Right lobe of liver (tissue), 6 donors: ENCODE measurements around the gene TSSK6. TPM values are rescaled to one million over a fixed set of nuclear protein-coding genes. Genes with fewer than 3 reads are reported as not detected.

Experiments used
- ATAC-seq, 4 donors: fragments of 200-7000 bp; cut with Tn5 transposase; one replicate each; pipeline ENCODE4 v1.9.1; 2020; ENCODE audit warnings: mild to moderate bottlenecking in 4 of 4, moderate library complexity in 4 of 4
- DNase-seq, 3 donors: peaks; one replicate each; pipeline ENCODE4 v3.0.0-alpha.2; 2020
- H3K27ac ChIP-seq, 3 donors: fragments of 200-600 bp; one replicate each; pipeline ENCODE4 v1.8.0; 2022
- H3K27me3 ChIP-seq, 2 donors: fragments of 200-600 bp; one replicate each; pipeline ENCODE4 v1.8.0; 2022
- H3K36me3 ChIP-seq, 4 donors: fragments of 200-600 bp; sonication (generic) in 1 of 4; one replicate each; pipeline versions ENCODE4 v1.5.1 to v1.8.0; 2017 to 2022; ENCODE audit warnings: control low read depth in 1 of 4
- H3K4me1 ChIP-seq, 4 donors: fragments of 200-600 bp; sonication (generic) in 1 of 4; one replicate each; pipeline versions ENCODE4 v1.5.1 to v1.8.0; 2017 to 2022; ENCODE audit warnings: control low read depth in 1 of 4
- H3K4me3 ChIP-seq, 3 donors: fragments of 200-600 bp; one replicate each; pipeline ENCODE4 v1.8.0; 2022
- H3K9me3 ChIP-seq, 4 donors: fragments of 200-600 bp; sonication (generic) in 1 of 4; one replicate each; pipeline versions ENCODE4 v1.5.1 to v1.8.0; 2017 to 2022; ENCODE audit warnings: control low read depth in 1 of 4
- POLR2A ChIP-seq: fragments of 450-650 bp; IDR thresholded peaks from one replicate; pipeline ENCODE4 v1.6.1; 2017; ENCODE audit warnings: antibody characterized with exemption, mild to moderate bottlenecking
- WGBS: methylation state at CpG from one replicate; pipeline ENCODE4 v1.1.6; 2018; ENCODE audit warnings: low coverage, low lambda C conversion rate; ENCODE audit not compliant: insufficient coverage; ENCODE audit errors: missing lambda C conversion rate; 5-methylcytosine and 5-hydroxymethylcytosine counted together
- intact Hi-C, 2 donors: fragments of 100-400 bp; cut with DNase I; formaldehyde crosslinking; loops; one replicate each; pipeline versions ENCODE4 v1.11.2 to v1.14.1; 2022
- total RNA-seq, 6 experiments: library from RNA; depleted of rRNA in 2 of 6; stranded (reverse); fragments of >200 nt in 2 of 6; fragmentation: NEBNext Ultra II Directional in 3 of 6; extraction: Animal tissue kit (Norgen Biotek cat#: 25700) in 3 of 6; gene quantifications; one replicate each; pipeline versions ENCODE4 v1.1.0 to v1.2.4, GENCODE V29; 2016 to 2023
- TF ChIP-seq, protein P1 (sequence below), 4 donors: fragments of 200-600 bp in 3 of 4; fragments of 450-650 bp in 1 of 4; IDR thresholded peaks; one replicate each; pipeline versions ENCODE4 v1.5.1 to v1.8.0; 2016 to 2022; ENCODE audit warnings: antibody characterized with exemption in 4 of 4, mild to moderate bottlenecking in 2 of 4
- donor health status: DM: no; HTN: yes; CAD: no.
- donor health status: DM: no; HTN: no; CAD: no.
- donor health status: DM: no; HTN: no; CAD: no.
- donor health status: DM: no; HTN: yes; CAD: no.
- donor health status: DM: no; HTN: yes; CAD: no.

The TSSK6 gene
- total RNA-seq, 6 experiments from 2014 or later, result 0.53 to 2.9 (median 1.1) TPM

DNA sequence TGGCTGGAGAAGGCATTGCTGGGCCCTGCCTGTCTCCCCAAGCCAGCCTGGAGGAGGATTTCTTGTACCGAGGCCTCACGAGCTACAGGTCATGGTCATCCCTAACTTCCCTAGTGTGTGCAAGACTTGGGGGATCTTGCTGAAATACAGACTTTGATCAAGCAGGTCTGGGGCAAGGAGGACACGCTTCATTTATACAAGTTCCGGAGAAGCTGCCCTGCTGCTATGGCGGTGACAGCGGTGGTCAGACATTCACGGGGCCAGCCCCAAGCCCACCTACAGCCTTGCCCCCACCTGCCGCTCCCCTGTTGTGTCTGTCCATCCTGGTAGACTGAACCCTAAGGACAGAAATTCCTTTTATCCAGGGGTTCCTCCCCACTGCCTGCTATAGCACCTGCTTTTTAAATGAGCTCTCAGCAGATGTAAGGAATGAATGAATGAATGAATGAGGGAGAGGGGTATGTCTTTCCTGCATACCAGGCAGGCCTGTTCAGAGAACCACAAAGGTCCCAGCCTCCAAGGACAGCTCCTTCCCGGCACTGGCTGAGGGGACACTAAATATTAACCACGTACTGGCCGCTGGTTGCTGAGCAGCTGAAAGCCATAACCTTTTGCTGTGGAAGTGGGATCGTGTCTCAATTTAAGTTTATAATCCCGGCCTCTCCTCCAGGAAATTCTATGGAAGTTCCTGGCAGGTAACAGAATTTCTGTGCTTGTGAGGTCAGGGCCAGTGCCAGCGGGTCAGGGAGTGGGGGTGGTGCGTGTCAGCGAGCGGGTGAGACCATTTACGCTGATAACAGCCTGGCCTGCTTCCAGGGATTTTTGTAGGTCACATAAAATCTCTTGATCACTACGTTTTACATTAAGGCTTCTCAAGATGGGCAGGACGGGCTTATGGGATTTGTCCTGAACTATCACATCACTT is 27.1 kb downstream of the TSSK6 start:
- peak; percentile 30 to 58 (median 54) for ATAC-seq
- H3K27me3 ChIP-seq, result no peaks in the 10 kb centered on the region
- peaks cover 0 to 8% (median 1%) of the 10 kb centered on the region in 4 donors for H3K36me3 ChIP-seq
- H3K4me3 ChIP-seq, result peak overlapping the region in 2 of 3 donors; percentile 12 to 27
- peaks cover 0 to 45% (median 22%) of the 10 kb centered on the region in 4 donors for H3K4me1 ChIP-seq
- intact Hi-C loops, result loop anchor here in 1 of 2 donors (5.0 kb wide), 1 partner anchor 86 kb away; no protein-coding TSS in a partner anchor
- no peaks in the 10 kb centered on the region for H3K9me3 ChIP-seq
- WGBS, result 35% methylated on average over 10 of the region's 20 CpGs
- TF ChIP-seq, protein P1, sequence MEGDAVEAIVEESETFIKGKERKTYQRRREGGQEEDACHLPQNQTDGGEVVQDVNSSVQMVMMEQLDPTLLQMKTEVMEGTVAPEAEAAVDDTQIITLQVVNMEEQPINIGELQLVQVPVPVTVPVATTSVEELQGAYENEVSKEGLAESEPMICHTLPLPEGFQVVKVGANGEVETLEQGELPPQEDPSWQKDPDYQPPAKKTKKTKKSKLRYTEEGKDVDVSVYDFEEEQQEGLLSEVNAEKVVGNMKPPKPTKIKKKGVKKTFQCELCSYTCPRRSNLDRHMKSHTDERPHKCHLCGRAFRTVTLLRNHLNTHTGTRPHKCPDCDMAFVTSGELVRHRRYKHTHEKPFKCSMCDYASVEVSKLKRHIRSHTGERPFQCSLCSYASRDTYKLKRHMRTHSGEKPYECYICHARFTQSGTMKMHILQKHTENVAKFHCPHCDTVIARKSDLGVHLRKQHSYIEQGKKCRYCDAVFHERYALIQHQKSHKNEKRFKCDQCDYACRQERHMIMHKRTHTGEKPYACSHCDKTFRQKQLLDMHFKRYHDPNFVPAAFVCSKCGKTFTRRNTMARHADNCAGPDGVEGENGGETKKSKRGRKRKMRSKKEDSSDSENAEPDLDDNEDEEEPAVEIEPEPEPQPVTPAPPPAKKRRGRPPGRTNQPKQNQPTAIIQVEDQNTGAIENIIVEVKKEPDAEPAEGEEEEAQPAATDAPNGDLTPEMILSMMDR (IDR thresholded peaks at IDR 0.05), result no peak
- no peak for TF ChIP-seq POLR2A
- peak overlapping the region; percentile 68 to 86 (median 86) for H3K27ac ChIP-seq
- DNase-seq, result peak; percentile 74 to 81 (median 75)

DNA sequence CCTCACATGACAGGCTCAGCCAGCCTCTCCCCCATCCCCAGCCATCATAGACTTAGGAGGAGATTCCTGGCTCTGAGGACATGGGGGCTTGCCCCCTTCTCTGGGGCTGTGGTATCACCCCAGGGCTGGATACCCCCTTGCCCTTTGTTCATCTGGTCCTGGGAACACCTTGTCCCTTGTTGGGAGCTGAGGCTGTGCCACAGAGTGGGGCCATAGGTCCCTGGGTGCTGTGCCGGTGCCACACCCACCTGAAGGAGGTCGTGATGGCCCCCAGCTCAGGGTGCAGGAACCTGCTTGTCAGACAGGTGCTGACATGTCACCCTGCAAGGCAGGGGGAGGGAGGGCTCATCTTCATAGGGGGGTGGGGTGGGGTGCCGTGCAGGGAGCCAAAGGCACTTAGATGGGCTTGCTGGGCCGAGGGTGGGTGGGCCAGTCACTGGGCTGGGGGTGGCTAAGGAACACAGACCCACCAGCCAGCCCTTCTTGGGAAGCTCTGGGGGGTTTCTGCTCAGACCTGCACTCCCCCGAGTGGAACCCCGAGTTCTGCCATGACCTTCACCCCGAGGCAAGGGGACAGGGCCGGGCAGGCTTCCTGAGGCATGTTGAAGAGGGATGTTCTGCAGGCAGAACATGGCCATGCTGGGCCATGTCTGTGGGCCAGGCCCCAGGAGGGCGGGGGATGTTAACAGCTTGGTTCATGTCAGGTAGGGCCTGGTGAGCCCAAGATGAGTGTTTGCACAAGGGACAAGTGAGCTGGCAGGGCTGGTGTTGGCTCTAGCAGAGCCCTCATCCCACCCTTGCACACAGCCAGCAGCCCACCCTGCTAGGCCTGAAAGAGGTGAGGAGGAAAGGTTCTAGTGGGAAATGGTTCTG is 28.0 kb downstream of the TSSK6 start:
- DNase-seq (peak in 1 of 3 donors; percentile 20), ATAC-seq (no peak)
- H3K4me3 ChIP-seq, result no peak overlapping the region
- H3K9me3 ChIP-seq, result no peaks in the 10 kb centered on the region
- WGBS, result 61% methylated on average over 3 of the region's 9 CpGs
- TF ChIP-seq, protein P1 (IDR thresholded peaks at IDR 0.05), result no peak
- no peak for TF ChIP-seq POLR2A
- intact Hi-C loops, result loop anchor here in 1 of 2 donors (5.0 kb wide), 1 partner anchor 85 kb away; no protein-coding TSS in a partner anchor
- peaks cover 0 to 45% (median 22%) of the 10 kb centered on the region in 4 donors for H3K4me1 ChIP-seq
- peak overlapping the region; percentile 68 to 86 (median 86) for H3K27ac ChIP-seq
- peaks cover 0 to 1% (median 0%) of the 10 kb centered on the region in 4 donors for H3K36me3 ChIP-seq
- no peaks in the 10 kb centered on the region for H3K27me3 ChIP-seq

DNA sequence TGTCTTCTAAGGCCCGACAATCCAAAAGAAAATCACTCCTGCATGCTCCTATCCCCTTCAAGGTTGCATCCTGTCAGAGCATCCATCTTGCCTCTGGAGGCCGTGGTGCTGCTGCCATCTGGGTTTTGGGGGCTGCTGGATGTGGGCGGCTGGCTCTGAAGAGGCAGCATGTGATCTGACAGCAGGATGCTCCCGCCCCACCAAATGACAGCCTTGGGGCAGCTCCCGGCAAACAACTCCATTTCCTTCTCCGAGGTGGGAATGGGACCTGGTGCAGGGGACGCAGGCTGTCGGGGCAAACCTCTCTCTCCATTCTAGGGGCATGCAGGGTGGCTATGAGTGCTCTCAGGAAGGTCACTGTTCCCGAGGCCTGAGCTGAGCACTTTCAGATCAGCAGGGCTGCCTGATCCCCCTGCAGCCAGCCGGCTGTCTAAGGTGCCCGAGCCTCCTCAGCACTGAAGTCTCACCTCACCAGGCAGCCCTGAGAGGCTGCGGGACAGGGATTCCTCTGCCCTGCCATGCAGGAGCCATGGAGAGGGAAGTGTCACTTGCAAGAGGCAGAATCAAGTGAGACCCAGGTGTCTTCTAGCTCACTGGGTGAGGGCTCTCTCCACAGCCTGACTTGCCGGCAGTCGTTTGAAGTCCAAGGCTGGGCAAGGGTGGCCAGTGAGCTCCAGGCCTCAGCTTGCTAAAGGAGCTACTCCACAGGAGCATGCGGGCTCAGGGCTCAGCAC is 28.8 kb downstream of the TSSK6 start:
- H3K36me3 ChIP-seq, result no peaks in the 10 kb centered on the region
- ATAC-seq (no peak), DNase-seq (peak in 1 of 3 donors; percentile 17)
- WGBS, result 100% methylated on average over 4 of the region's 15 CpGs
- no peak overlapping the region for H3K4me3 ChIP-seq
- H3K9me3 ChIP-seq, result no peaks in the 10 kb centered on the region
- no peaks in the 10 kb centered on the region for H3K27me3 ChIP-seq
- H3K27ac ChIP-seq, result no peak overlapping the region
- peaks cover 0 to 45% (median 22%) of the 10 kb centered on the region in 4 donors for H3K4me1 ChIP-seq
- intact Hi-C loops, result loop anchor here in 1 of 2 donors (5.0 kb wide), 1 partner anchor 84 kb away; no protein-coding TSS in a partner anchor
- no peak for TF ChIP-seq POLR2A
- TF ChIP-seq, protein P1 (IDR thresholded peaks at IDR 0.05), result no peak

DNA sequence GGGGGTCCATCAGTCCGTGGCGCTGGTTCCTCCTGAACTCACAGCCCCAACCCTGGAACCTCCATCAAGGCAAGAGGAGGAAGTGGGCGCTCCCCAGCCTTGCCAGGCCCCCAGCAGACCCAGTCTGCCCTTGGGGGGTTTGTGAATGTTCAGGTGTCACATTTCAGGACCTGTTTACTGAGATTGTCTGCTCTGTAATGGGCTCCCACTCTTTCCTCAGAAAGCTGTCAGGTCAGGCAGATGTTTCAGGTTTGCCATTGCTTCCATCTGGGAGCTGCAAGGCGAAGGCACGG is 29.4 kb downstream of the TSSK6 start:
- no peaks in the 10 kb centered on the region for H3K9me3 ChIP-seq
- H3K4me1 ChIP-seq, result peaks cover 0 to 45% (median 22%) of the 10 kb centered on the region in 4 donors
- DNase-seq, result no peak
- H3K4me3 ChIP-seq, result no peak overlapping the region
- ATAC-seq, result no peak
- H3K27ac ChIP-seq, result no peak overlapping the region
- no peaks in the 10 kb centered on the region for H3K36me3 ChIP-seq
- intact Hi-C loops, result loop anchor here in 1 of 2 donors (5.0 kb wide), 1 partner anchor 84 kb away; no protein-coding TSS in a partner anchor
- WGBS, result no CpG with 5 or more reads among the region's 5 CpGs
- no peak for TF ChIP-seq POLR2A
- TF ChIP-seq, protein P1 (IDR thresholded peaks at IDR 0.05), result no peak
- no peaks in the 10 kb centered on the region for H3K27me3 ChIP-seq
